ENCODE results near the gene CLMN.

DNA sequence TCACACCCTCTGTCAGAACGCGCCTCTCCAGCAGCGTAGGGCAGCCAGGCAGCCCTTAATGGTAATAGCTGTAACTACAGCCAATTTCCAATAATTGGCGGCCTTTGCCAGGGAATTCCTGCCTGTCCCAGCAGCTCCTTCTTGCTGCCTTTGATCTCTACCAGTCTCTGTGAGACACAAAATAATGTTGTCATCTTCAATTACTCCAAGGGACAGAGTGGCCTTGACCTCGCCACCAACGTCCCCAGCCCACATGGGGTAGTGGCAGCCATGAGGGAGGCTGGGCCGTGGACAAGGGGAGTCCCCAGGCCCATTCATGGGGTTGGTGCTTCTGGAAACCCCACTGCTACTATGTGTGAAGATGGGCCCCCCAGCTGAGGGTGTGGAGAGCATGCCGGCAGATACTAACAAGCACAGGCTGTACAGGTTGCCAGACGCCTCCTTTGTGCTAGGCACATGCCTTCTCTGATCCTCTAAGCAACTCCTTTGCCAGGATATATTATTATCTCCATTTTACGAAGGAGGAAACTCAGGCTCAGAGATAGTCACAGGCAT is 17.4 kb upstream of the CLMN start:
- TF ChIP-seq CTCF (conservative IDR thresholded peaks at IDR 0.05; ENCODE audit: low read depth, low read length): no peak
- TF ChIP-seq EZH2 (IDR thresholded peaks at IDR 0.05; ENCODE audit: borderline replicate concordance, low read depth, low read length, poor library complexity, severe bottlenecking): no peak
